NCI-H1417 (cell line): ENCODE results near the gene ITPR1.

Source experiments
- DNase-seq, 3 experiments: peaks; one replicate each; lab custom pipeline; 2025; lab: John Stamatoyannopoulos, UW

The ITPR1 gene

DNA sequence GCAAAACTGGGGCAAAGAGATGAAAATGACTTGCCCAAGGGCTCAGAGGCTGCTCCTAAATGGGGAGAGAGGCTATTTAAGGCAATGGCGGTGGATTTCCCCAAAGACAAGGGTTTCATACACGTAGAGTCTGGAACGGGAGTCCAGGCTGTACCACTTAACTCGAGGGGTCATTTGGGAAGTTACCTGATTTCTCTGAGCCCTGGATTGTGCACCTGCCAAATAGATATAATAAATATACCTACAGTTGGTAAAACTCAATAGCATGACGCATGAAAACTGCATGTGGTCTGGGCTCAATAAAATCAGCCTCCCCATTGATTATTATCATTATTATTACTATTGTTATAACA, 1.3 kb upstream of the ITPR1 start:
- DNase-seq: no peak

DNA sequence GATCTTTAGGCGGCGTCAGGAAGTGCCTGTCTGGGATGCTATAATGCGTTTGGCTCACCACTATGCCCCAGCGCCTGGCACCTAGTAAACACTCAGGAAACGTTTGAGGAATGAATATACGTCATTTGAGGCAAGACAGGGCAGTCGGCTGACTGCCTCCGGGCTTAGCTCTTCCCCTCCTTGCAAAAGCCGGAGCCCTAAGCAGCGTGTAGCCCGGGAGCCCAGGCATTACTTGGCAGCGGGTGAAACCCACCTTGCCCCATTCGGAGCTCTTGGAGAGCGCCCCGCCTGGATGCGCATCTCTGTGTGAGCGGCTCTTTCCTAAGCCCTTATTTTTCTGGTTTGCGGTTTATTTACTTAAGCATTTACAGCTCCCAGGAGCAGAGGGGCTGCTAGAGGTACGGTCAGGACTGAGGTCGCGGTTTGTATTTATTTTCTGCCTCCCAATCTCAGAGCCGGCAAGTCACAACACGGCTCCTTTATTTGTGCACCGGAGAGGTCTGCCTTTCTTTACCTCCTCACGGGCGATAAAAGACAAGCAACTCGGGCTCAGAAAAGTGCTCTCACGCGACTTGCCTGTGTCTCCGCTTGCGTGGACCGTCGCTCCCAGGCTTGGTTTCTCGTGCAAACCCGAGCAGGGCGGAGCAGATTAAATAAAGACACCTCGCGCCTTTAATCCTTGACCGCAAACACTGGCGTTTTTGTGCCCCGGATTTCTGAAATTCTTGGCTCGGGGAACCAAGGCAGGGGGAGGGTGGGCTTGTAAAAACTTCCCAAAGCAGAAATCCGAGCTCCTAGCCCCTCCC, 737 bp upstream of the ITPR1 start:
- peak; percentile 55 to 78 (median 68) for DNase-seq

DNA sequence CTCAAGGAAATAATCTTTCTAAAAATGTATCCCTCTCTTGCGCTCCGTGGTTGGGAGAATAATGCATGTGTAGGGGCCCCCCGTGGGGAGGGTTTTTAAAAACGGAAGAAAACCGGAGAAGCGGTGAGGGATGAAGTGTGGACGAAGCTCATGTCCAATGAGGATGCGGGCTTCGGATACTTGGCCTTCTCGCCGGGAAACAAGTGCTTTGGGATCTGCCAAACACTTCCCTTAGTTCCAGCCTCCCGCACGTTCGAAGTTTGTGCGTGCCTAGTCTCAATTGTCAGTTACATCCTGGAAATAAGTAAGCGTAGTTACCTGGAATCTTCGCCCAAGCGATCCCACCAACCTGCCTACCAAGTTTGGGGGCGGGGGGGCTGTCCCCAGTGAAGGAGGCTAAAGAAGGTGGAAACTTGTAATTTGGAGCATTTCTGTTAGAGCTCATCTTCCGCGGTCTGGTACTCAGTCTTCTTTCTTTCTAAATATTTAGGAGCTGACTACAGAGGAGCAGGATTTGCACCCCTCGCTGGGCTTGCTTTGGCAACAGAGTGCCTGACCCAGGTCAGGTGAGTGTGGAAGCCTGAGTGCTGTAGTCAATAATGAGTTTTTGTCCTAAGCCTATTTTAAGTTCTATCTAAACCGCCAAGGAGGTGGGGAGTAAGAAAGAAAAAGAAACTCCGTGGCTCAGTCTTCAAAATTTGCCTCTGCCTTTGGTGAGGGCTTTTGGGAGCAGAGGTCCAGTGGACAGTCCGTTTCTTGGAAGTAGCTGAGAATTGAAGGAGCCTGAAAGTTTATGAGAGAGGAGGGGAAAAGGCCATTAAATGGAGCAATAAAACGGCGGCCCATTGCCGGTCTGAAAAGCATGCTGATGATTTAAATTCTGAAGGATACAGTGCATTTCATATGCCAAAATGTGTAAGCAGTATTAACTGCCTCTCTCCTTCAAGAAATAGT, 1.1 kb downstream of the ITPR1 start:
- peak in 2 of 3 experiments; percentile 20 for DNase-seq

DNA sequence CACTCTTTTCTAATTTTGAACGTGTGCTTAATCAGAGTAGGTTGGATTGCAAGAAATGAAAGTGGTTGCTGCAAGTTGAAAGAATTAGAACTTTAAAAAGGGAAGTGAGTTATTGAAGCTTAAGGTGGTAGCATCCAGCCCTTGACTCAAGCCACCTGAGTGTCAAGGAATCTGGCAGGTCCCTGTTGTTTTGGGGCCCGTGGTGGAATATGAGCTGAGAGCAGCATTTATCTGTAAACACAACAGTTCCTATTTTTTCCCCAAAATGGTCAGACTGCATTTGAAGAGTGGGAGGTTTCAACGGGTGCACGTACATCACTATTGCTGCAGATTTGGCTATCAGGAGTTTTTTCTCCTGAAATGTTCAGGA, 1.7 kb downstream of the ITPR1 start:
- no peak for DNase-seq

DNA sequence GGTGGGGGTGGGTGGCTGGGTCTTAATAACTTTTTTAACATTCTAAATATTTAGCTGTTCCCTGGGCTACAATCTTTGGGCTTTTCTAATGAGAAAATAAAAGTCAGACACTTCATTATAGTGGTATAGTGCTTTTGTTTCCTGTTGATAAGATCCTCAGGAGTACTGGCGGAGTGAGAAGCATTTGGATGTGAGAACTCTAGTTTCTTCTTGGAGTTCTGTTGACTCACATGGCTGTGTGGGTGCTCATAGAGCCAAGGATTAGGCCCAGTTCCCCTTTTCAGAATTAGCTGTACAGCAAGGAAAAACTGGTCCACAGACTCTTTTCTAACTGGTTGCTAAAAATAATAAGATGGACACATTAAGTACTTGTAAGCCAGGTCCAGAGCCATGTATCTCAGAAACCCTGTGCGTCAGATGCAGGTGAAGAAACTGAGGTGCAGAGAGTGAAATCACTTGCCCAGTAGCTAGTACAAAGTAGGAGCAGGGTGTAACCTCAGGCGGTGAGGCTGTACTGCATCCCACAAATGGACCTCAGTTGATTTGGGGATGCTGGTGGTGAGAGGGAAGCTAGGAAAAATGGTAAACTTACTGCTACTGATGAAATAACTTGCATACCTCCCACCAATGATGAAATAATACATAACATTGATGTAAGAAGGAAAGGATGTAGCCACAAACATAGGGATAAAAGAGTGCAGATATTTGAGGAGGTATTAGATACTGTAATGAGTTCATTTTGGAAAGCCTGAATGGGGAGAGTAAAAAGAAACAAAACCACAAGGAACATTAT, 2.3 kb downstream of the ITPR1 start:
- DNase-seq: no peak

- DNase-seq: no peak
Observed at GRCh38 chr3:4496087-4496452, 2.9 kb downstream of the ITPR1 start.

DNA sequence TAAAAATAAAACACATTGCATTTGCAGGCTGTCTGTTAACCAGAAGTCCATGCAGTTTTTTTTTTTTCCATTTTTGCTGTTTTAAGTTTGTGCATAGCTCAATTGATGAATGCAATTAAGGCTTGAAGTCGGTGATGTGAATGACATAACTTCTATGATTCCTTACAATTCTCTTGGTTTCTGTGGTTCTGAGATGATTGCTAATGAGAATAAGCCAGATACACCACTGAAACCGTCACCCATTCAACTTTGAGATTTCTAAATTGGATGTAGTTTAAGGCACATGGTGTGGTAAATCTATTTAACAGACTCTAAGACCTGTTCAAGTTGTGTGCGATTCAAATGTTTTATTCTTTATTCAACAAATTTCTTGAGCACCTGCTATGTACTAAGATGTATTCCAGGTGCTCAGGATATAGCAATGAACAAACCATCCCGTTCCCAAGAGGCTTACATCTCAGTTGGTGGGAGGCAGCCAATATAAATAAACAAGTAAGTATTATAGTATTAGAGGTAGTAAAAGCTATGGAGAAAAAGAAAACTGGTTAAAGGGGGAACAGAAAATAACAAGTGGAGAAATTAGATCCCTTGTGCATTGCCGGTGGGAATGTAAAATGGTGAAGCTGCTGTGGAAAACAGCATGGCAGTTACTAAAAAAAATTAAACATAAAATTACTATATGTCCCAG, 4.0 kb downstream of the ITPR1 start:
- no peak for DNase-seq

- no peak for DNase-seq
Observed at GRCh38 chr3:4497843-4498324, 4.7 kb downstream of the ITPR1 start.

DNA sequence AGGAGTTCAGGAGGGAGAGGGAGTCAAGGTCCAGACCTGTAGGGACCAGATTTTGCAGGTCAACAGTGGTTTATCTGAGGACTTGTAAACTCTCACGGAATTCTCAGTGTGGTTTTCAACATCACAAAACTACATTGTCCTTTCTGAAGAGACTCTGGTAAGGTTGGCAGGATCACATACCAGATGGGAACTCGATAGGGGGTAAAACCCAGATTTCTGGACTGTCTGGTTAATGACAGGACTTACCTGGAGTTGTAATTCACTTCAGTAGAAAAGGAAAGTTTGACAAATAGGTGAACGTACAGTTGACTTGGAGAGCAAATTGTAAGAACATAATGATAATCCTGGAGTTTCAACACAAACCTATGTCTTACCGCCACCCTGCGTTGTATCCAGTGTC, 5.3 kb downstream of the ITPR1 start:
- no peak for DNase-seq

GRCh38 chr3:4501437-4501836, 8.3 kb downstream of the ITPR1 start:
- DNase-seq: no peak

DNA sequence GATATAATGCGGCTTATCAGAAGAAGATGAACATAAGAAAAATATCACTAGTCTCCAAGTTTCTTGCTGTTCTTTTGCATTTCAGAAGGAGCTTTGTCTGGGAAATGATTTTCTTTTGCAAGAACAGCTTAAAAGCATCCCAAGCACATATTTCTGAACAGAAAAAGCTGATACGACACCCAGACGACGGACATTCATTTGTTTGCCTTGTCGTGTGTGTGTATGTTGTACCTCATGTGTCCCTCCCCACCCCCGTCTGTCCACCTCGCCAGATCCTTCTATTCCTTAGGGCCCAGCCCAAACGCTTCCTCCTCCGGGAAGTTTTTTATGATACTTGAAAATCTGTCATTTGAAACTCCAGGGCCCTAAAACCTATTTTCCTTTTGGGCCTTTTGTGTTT, 8.8 kb downstream of the ITPR1 start:
- DNase-seq: no peak

DNA sequence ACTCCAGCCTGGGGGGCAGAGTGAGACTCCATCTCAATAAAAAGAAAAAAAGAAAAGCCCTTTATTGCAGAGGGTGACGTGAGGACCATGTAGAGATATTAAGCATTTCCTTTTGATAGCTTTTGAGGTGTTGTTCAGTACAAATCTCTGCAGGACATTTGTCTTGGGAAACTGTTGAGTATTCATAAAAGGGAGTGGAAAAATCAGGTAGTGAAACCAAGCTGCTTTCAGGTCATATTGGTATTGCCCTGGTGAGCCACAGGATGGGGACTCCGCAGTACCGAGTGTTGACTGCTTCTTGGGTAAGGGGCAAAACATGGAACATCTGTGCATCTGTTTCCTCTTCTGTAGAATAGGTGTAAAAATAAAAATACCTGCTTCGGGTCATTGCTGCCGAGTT, 9.9 kb downstream of the ITPR1 start:
- no peak for DNase-seq

- peak in 1 of 3 experiments; percentile 2 for DNase-seq
Observed at GRCh38 chr3:4504340-4505261, 11.5 kb downstream of the ITPR1 start.

DNA sequence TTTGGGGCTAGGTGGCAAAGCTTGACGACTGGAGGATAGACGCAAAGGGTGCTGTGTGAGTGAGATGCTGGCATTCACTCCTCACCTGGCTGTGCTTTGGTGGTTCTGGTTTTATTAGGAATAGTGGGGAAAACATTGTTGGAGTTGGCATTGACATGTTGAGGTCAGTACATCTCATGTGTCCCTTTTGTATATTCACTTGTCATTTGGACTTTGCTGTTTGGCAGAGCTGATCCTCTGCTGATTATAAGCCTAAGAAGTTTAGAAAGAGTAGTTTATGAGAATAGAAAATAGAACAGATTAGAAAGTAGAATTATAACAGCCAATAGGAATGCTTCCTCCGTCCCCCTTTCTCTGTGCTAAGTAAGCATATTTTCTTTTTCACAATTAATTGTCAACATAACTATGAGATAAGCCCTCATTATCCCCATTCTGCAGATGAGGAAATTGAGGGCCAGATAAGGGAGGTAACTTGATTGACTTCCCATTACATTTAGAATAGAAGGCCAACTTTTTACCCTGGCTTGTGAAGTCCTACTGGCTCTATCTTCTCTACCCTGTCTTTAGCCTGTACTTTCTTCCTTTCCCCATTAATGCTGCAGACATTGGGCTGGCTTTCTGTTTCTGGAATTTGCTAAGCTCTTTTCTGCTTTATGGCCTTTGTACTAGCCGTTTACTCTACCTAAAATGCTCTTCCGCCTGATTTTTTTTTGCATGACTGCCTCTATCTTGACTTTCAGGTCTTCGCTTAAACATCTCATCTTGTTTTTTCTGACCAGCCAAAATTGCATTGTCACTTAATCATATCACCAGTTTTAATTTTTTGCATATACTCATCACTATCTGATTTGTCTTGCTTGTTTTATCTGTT, 12.8 kb downstream of the ITPR1 start:
- no peak for DNase-seq

DNA sequence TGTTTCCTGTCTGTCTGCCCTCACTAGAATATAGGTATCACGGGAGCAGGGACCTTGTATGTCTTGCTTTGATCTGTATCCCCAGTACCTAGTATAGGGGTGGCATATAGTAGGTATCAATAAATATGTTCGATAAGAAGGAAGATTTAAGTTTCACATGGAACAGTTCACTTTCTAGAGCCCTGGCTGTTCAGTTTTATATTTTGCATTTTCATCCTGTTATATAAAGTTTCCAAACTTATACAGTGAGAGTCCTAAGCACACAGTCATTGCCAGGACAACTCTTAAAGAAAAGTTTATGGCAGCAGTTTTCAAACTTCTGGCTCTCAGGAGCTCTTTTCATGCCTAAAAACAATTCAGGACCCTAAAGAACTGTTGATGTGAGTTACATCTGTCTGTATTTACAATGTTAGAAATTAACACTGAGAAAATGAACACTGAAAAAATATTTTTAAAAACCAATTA, 13.4 kb downstream of the ITPR1 start:
- no peak for DNase-seq

DNA sequence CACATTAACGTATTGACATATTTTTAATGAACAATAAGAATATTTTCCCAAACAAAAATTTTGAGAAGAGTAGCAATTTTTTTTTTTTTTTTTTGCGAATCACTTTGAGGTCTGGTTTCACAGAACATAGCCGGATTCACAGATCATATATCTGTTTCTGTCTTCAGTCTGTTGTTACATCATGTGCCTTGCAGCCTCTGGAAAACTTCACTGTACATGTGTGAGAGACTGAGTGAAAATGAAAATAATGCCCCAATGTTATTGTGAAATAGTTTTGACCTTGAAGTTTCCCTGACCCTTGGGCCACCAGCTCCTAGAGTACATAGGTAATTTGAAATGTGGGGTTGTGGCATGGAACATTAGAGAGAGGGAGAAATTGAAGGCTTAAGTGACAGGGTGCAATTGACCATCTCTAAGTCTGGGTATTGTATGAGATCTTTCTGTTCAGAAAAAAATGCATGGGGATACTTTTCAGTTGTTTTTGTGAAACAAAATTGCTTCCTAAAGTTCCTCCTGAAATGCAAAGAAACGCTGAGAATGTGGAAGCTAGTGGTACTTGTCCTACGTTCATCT, 14.0 kb downstream of the ITPR1 start:
- DNase-seq: no peak

- DNase-seq: no peak
Observed at GRCh38 chr3:4508048-4508981, 15.2 kb downstream of the ITPR1 start.

DNA sequence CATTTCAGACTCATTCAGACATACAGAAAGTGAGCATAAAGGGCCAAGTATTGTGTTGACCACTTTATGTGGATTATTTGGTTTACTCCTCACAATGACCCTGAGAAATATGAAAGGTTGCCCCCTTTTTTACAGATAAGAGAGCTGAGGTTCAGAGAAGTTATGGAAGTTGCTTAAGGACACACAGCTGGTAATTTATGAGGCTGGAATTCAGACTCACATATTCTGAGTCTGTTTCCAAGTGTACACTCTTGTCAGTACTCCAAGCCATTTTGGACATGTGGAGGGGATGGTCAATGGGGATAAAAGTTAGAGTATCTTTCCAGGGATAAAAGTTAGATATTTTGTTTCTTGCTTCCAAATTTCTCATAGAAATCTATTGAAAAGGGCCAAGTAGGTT, 15.9 kb downstream of the ITPR1 start:
- no peak for DNase-seq
